Renal pelvis (tissue), 4 donors: ENCODE results near the gene CD300LD. TPM values are rescaled to one million over a fixed set of nuclear protein-coding genes. Genes with fewer than 3 reads are reported as not detected.
"Not testable (repeated sequence)": the region's sequence is repeated elsewhere in the genome, so short reads cannot be mapped to it uniquely, and the experiment has no call there.

ENCODE experiments used
- DNase-seq: peaks from one replicate; pipeline ENCODE4 v3.0.0-alpha.2; 2013
- polyA plus RNA-seq, 3 donors: library from polyadenylated mRNA; unstranded; fragments of 120-200 nt; gene quantifications; one replicate each; pipeline ENCODE4 v1.2.1, GENCODE V29; 2013; ENCODE audit not compliant: insufficient read length in 3 of 3

CD300LD gene
- polyA plus RNA-seq, 3 donors, result 0.18 TPM; not detected in 2

DNA sequence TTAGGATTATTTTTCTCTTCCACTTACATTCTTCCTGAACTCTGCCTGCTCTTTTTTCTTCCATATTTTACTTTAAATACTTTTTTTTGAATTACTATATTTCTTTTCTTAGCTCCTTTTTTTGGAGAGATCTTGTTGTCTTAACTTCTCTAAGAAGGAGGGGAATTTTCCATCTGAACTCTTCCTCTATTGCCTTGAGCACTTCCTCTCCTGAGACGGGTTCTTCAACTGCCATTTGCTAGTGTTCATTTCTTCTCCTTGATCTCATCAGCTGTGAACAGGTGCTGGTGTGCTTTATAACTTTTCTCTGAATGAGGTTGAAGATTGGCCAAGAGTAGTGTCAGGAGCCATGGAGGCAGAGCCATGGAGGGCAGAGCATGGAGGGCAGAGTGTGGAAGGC, 15.1 kb upstream of the CD300LD start:
- DNase-seq, result no peak

DNA sequence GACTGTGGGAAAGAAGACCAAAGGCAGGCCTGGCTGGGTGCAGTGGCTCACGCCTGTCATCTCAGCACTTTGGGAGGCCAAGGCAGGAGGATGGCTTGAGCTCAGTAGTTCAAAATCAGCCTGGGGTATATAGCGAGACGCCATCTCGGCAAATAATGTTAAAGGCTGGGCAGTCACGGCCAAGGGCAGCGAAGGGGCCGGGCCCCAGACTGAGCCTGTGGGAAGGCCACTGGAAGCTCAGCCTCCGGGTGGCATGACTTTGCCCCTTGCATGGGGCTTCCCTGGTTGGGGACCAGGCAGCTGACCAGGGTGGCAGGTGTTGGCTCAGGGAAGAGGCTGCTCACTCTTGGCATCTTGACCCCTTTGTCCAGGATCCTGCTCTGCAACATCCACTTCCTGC, 14.0 kb upstream of the CD300LD start:
- DNase-seq, result no peak

- DNase-seq, result no peak
These were observed 13.3 kb upstream of the CD300LD start for GRCh38 chr17:74605361-74605760.

DNA sequence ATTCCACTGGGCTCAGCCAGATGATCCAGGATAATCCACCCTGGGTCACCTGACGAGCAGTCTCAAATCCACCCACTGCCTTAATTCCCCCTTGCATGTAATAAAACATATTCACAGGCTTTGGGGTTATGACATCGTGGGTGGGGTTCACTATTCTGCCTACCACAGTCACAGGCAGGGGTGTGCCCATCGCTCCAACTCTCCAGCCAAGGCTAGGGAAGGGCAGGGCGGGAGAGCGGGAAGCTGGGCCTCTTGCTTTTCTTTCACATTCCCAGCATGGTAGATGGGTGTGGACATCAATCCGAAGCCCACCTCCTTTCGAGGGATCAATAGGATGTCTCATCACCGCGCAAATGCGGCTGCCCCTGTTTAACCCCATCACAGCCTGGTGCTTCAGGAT, 12.7 kb upstream of the CD300LD start:
- no peak for DNase-seq

- DNase-seq, result no peak
These were observed 12.1 kb upstream of the CD300LD start for GRCh38 chr17:74604200-74604599.

- DNase-seq, result no peak
These were observed 11.7 kb upstream of the CD300LD start for GRCh38 chr17:74603746-74604145.

GRCh38 chr17:74603037-74603635, 11.1 kb upstream of the CD300LD start:
- no peak for DNase-seq

- no peak for DNase-seq
These were observed 10.0 kb upstream of the CD300LD start for GRCh38 chr17:74601944-74602572.

DNA sequence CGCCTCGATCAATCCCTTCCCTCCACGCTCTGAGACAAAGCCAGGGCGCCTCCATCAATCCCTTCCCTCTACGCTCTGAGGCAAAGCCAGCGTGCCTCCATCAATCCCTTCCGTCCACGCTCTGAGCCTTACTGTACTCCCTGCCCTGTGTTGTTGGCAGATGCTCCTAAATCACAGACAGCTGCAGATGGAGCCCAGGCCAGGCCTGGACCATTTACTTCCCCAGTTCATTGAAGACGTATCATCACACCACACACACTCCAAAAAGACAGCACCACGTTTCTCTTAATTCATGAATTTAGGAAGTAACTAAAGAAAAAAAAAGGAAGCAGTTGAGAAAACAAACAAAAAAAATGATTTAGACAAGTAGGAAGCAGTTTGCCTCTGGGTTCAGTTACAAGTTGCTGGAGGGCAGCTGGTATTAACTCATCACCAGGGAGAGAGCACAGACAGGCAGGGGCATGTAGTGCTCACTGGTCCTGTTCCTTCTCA, 7.4 kb upstream of the CD300LD start:
- DNase-seq, result no peak

- DNase-seq, result no peak
These were observed 6.9 kb upstream of the CD300LD start for GRCh38 chr17:74599023-74599399.

- DNase-seq, result no peak
These were observed 6.4 kb upstream of the CD300LD start for GRCh38 chr17:74598346-74599022.

DNA sequence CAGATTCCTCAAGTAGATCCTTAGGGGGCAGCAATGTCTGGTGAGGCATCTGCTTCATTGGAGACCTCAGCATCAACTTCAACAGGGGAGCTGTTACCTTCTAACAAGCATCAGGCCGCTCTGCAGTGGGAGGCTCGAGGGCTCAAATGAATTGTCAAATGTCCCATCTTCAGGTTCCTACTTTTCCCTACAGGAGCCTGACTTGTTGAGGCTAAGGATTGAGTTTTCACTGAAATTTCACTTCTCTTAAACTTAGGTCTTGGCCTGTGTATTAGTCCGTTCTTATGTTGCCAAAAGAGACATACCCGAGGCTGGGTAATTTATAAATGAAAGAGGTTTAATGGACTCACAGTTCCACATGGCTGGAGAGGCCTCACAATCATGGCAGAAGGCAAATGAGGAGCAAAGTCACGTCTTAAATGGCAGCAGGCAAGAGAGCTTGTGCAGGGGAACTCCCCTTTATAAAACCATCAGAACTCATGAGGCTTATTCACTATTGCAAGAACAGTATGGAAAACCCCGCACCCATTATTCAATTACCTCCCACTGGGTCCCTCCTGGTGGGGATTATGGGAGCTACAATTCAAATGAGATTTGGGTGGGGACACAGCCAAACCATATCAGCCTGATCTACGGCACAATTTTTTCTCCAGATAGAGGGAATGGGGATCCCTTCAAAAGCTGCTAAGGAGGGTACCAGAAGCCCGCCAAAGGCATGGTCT, 5.1 kb upstream of the CD300LD start:
- DNase-seq, result no peak

GRCh38 chr17:74595037-74595750, 3.1 kb upstream of the CD300LD start:
- no peak for DNase-seq

GRCh38 chr17:74591503-74591902, 580 bp downstream of the CD300LD start:
- DNase-seq, result no peak

GRCh38 chr17:74585711-74586110, 6.4 kb downstream of the CD300LD start:
- no peak for DNase-seq

GRCh38 chr17:74584292-74585060, 7.6 kb downstream of the CD300LD start:
- DNase-seq, result no peak

DNA sequence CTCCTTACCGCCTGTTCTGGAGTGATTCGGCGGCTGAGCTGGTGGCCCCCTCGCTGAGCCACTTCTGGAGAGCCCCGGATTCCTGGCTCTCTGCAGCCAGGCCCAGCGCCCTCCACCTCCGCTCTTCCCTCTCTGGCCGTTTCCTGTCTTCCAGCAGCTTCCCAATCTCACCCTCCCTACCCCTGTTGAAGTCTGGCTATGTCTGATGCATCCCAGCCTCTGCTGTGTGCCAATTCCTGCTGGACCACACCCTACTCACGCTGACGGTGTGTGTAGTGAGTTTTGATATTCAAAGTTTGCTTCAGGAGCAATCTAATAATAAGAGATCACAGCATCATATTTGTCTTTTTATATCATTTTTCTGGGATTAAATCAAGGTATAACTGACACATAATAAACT, 9.4 kb downstream of the CD300LD start:
- DNase-seq, result no peak

DNA sequence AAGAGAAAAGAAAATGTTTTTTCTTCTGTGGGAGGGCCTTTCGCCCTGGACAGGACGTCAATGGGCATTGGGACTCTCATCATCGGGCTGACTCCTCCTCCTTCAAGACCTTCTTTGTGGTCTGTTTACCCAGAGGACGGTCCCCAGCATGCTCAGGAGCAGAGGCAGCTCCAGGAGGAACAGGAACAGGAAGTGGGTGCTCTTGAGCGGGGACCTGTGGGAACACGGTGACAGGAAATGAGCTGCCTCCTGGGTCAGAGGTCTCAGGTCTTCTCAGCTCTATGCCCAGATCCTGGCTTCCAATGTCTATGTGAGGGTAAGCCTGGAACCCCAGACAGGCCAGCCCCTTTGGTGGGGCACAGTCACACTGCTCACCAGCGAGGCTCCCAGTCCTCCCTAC, 12.2 kb downstream of the CD300LD start:
- DNase-seq, result no peak

- DNase-seq, result no peak
These were observed 13.1 kb downstream of the CD300LD start for GRCh38 chr17:74578979-74579378.

DNA sequence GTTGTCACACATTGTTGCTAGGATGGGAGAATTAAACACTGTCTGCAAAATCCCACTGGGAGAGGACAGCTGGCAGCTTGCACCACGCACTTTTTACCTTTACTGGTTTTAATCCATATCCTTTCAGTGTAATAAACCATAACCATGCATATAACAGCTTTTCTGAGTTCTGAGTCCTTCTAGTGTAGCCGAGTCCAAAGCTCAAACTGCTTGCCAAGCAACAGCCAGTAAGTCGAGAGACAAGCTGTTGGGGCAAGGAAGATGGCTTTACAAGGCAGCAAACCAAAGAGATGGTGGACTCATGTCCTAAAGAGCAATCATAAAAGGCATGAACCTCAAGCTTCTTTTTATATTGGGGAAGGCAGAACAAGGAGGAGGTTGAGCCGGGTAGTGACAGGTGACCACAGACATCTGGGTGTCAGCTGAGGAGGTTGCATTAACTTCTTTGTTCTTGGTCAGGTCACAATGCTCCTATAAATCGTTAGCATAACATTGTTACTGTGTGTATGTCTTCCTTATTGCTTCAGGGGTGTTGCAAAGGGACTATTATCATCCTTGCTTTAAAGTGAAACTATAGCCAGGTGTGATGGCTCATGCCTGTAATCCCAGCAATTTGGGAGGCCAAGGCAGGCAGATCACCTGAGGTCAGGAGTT, 17.5 kb downstream of the CD300LD start:
- DNase-seq, result no peak

DNA sequence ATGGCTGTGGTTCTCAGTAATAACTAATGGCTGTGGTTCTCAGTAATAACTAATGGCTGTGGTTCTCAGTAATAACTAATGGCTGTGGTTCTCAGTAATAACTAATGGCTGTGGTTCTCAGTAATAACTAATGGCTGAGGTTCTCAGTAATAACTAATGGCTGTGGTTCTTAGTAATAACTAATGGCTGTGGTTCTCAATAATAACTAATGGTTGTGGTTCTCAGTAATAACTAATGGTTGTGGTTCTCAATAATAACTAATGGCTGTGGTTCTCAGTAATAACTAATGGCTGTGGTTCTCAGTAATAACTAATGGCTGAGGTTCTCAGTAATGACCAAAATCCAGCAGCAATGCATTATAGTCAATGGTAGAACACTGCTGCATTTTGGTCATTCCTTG, 18.4 kb downstream of the CD300LD start:
- not testable (repeated sequence) for DNase-seq
